OCI-LY1 (cell line): ENCODE results near the gene IGFBP7.

Source experiments
- H2AFZ ChIP-seq: fragments of 200-600 bp; sonication (generic), shearing (Covaris generic); 2 replicates; pipeline ENCODE4 v1.6.0; 2014; ENCODE audit warnings: antibody characterized with exemption, mild to moderate bottlenecking, low read length
- H3F3A ChIP-seq: fragments of 200-600 bp; sonication (generic), shearing (Covaris generic); 2 replicates; pipeline ENCODE4 v1.6.0; 2014; ENCODE audit warnings: mild to moderate bottlenecking, antibody characterized with exemption, low read length, moderate library complexity; ENCODE audit not compliant: insufficient read depth
- H3K27ac ChIP-seq: fragments of 200-600 bp; sonication (generic); 2 replicates; pipeline ENCODE4 v1.5.1; 2014; ENCODE audit warnings: low read length, mixed run types, mild to moderate bottlenecking, low read depth; ENCODE audit not compliant: poor library complexity, severe bottlenecking
- H3K27me3 ChIP-seq: fragments of 200-600 bp; sonication (generic); 2 replicates; pipeline ENCODE4 v1.6.0; 2014; ENCODE audit warnings: antibody characterized with exemption, mild to moderate bottlenecking, low read length, moderate library complexity; ENCODE audit not compliant: insufficient read depth
- H3K36me3 ChIP-seq: fragments of 200-600 bp; sonication (generic); 2 replicates; pipeline ENCODE4 v1.6.1; 2014; ENCODE audit warnings: mild to moderate bottlenecking, antibody characterized with exemption, low read length, moderate library complexity, mixed read lengths; ENCODE audit not compliant: insufficient read depth
- H3K4me1 ChIP-seq: fragments of 200-600 bp; sonication (generic); 2 replicates; pipeline ENCODE4 v1.5.1; 2014; ENCODE audit warnings: mild to moderate bottlenecking, low read length, moderate library complexity; ENCODE audit not compliant: insufficient read depth, severe bottlenecking
- H3K4me2 ChIP-seq: fragments of 200-600 bp; sonication (generic), shearing (Covaris generic); 2 replicates; pipeline ENCODE4 v1.6.1; 2014; ENCODE audit warnings: low read length
- H3K4me3 ChIP-seq: fragments of 200-600 bp; sonication (generic); 2 replicates; pipeline ENCODE4 v1.5.1; 2014; ENCODE audit warnings: low read length, low read depth, mild to moderate bottlenecking, mixed read lengths; ENCODE audit not compliant: poor library complexity, severe bottlenecking
- H3K79me2 ChIP-seq: fragments of 200-600 bp; shearing (Covaris generic); 2 replicates; pipeline ENCODE4 v1.6.1; 2016; ENCODE audit warnings: mixed run types, low read length, mixed read lengths; ENCODE audit not compliant: insufficient read depth
- H3K9ac ChIP-seq: fragments of 200-600 bp; sonication (generic), shearing (Covaris generic); 2 replicates; pipeline ENCODE4 v1.6.1; 2014; ENCODE audit warnings: mild to moderate bottlenecking, low read length, mixed read lengths
- H3K9me2 ChIP-seq: fragments of 200-600 bp; sonication (generic), shearing (Covaris generic); 2 replicates; pipeline ENCODE4 v1.6.1; 2014; ENCODE audit warnings: low read depth, mild to moderate bottlenecking, low read length, mixed read lengths
- H3K9me3 ChIP-seq: fragments of 200-600 bp; shearing (Covaris generic); 2 replicates; pipeline ENCODE4 v1.6.1; 2014; ENCODE audit warnings: low read length, mixed read lengths
- H4K20me1 ChIP-seq: fragments of 200-600 bp; sonication (generic), shearing (Covaris generic); 2 replicates; pipeline ENCODE4 v1.6.0; 2016; ENCODE audit warnings: mild to moderate bottlenecking, low read length; ENCODE audit not compliant: insufficient read depth
- CTCF ChIP-seq: fragments of 200-600 bp; sonication (generic), shearing (Covaris generic); IDR thresholded peaks from 2 replicates; pipeline ENCODE4 v1.5.1; 2017; ENCODE audit warnings: mild to moderate bottlenecking, antibody characterized with exemption, low read length, moderate library complexity, mixed read lengths
- EZH2 ChIP-seq: fragments of 200-600 bp; sonication (generic), shearing (Covaris generic); IDR thresholded peaks from 2 replicates; pipeline ENCODE4 v1.8.0; 2017; ENCODE audit warnings: borderline replicate concordance, mixed run types, mild to moderate bottlenecking, antibody characterized with exemption, low read length, moderate library complexity, mixed read lengths

The IGFBP7 gene

GRCh38 chr4:57148177-57148576 lies 38.0 kb upstream of the IGFBP7 start:
- no peak for TF ChIP-seq CTCF
- no peak for TF ChIP-seq EZH2
- Histone ChIP-seq H3K9me3 (no peaks in the 10 kb centered on the region), H3K27ac (no peak overlapping the region), H4K20me1 (no peaks in the 10 kb centered on the region), H3K4me3 (no peak overlapping the region), H2AFZ (no peak overlapping the region), H3K9me2 (no peaks in the 10 kb centered on the region), H3K4me2 (no peak overlapping the region), H3K4me1 (no peaks in the 10 kb centered on the region), H3F3A (no peaks in the 10 kb centered on the region), H3K9ac (no peak overlapping the region), H3K27me3 (no peaks in the 10 kb centered on the region), H3K36me3 (no peaks in the 10 kb centered on the region), H3K79me2 (no peaks in the 10 kb centered on the region)

- H3K27me3 ChIP-seq = no peaks in the 10 kb centered on the region
- H3K9me2 ChIP-seq = no peaks in the 10 kb centered on the region
- no peaks in the 10 kb centered on the region for H3K4me1 ChIP-seq
- H4K20me1 ChIP-seq = no peaks in the 10 kb centered on the region
- no peaks in the 10 kb centered on the region for H3K79me2 ChIP-seq
- TF ChIP-seq CTCF (no peak), EZH2 (no peak)
- H3F3A ChIP-seq = no peaks in the 10 kb centered on the region
- H3K4me2 ChIP-seq = no peak overlapping the region
- H3K36me3 ChIP-seq = no peaks in the 10 kb centered on the region
- H3K9me3 ChIP-seq = no peaks in the 10 kb centered on the region
- no peak overlapping the region for H3K4me3 ChIP-seq
- no peak overlapping the region for H3K27ac ChIP-seq
- no peak overlapping the region for H2AFZ ChIP-seq
- no peak overlapping the region for H3K9ac ChIP-seq
These were observed 37.3 kb upstream of the IGFBP7 start for GRCh38 chr4:57147335-57148060.

- no peak overlapping the region for H3K4me2 ChIP-seq
- no peaks in the 10 kb centered on the region for H3F3A ChIP-seq
- no peak overlapping the region for H2AFZ ChIP-seq
- no peaks in the 10 kb centered on the region for H3K27me3 ChIP-seq
- no peaks in the 10 kb centered on the region for H3K79me2 ChIP-seq
- no peaks in the 10 kb centered on the region for H3K9me2 ChIP-seq
- no peaks in the 10 kb centered on the region for H3K9me3 ChIP-seq
- TF ChIP-seq CTCF = no peak
- H3K9ac ChIP-seq = no peak overlapping the region
- no peaks in the 10 kb centered on the region for H4K20me1 ChIP-seq
- H3K36me3 ChIP-seq = no peaks in the 10 kb centered on the region
- no peaks in the 10 kb centered on the region for H3K4me1 ChIP-seq
- H3K4me3 ChIP-seq = no peak overlapping the region
- no peak overlapping the region for H3K27ac ChIP-seq
These were observed 36.3 kb upstream of the IGFBP7 start for GRCh38 chr4:57146444-57146843.
